GM12873 (cell line): Measurements from ENCODE around the gene KCNH1.

Experiments used
- CTCF ChIP-seq: IDR thresholded peaks from 2 replicates; pipeline ENCODE4 v1.5.1; 2012; ENCODE audit warnings: low read depth, mild to moderate bottlenecking, moderate library complexity, low read length, control low read depth; ENCODE audit not compliant: insufficient read depth; ENCODE audit errors: missing control alignments

The KCNH1 gene

GRCh38 chr1:210935905-210936304 is 198.0 kb downstream of the KCNH1 start:
- TF ChIP-seq CTCF = no peak

- no peak for TF ChIP-seq CTCF
Measured at GRCh38 chr1:210932104-210932503, 201.8 kb downstream of the KCNH1 start.

- TF ChIP-seq CTCF = no peak
Measured at GRCh38 chr1:210922666-210923065, 211.3 kb downstream of the KCNH1 start.

GRCh38 chr1:210920716-210921694 is 212.9 kb downstream of the KCNH1 start:
- no peak for TF ChIP-seq CTCF

GRCh38 chr1:210920258-210920657 is 213.7 kb downstream of the KCNH1 start:
- no peak for TF ChIP-seq CTCF

GRCh38 chr1:210918893-210919292 is 215.1 kb downstream of the KCNH1 start:
- TF ChIP-seq CTCF = no peak

GRCh38 chr1:210917560-210918169 is 216.3 kb downstream of the KCNH1 start:
- TF ChIP-seq CTCF = no peak
